Renal cortical epithelial cell (primary cell): ENCODE results near the gene MGAT4A. TPM values are rescaled to one million over a fixed set of nuclear protein-coding genes. Genes with fewer than 3 reads are reported as not detected.
"Not testable (repeated sequence)": the region's sequence is repeated elsewhere in the genome, so short reads cannot be mapped to it uniquely, and the experiment has no call there.

ENCODE experiments used
- DNase-seq: peaks from one replicate; pipeline ENCODE4 v3.0.0-alpha.2; 2011; ENCODE audit warnings: low read depth
- total RNA-seq: library from RNA; depleted of rRNA; stranded (reverse); fragments of >200 nt; gene quantifications from 2 replicates; pipeline ENCODE4 v1.2.3, GENCODE V29; 2014

MGAT4A gene
- total RNA-seq, 1 donor from 2014 or later: 41.6 TPM

GRCh38 chr2:98702858-98703620 is 27.9 kb downstream of the MGAT4A start:
- DNase-seq: no peak

DNA sequence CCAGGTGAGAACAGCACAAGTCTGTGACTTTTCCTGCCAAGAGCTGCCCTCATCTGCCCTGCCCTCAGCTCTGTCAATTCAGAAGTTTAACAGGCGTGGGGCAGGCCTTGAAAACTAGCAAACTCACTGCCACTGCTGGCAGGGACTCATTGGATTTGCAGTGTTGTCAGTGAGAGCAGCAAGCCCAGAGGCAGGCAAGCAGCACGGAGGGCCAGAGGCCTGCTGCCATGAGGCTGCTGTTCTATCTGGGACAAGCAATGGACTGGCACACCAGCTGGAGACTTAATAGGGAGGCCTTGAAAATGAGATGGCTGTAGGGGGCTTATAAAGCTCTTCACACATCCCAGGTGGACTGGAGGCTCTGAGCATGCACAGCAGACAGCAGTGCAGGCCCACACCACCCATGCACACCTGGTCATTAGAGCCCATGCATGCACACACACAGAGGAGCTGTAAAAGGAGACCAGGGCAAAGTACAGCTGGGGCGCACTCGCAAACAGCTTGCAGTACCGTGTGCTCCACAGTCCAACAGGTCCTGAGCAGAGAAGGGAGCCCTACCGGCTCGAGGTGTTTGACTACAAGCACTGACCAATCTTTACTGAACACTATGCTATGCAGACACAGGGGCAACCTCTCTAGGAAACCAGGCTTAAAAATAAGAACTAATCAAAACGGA is 28.7 kb downstream of the MGAT4A start:
- no peak for DNase-seq

DNA sequence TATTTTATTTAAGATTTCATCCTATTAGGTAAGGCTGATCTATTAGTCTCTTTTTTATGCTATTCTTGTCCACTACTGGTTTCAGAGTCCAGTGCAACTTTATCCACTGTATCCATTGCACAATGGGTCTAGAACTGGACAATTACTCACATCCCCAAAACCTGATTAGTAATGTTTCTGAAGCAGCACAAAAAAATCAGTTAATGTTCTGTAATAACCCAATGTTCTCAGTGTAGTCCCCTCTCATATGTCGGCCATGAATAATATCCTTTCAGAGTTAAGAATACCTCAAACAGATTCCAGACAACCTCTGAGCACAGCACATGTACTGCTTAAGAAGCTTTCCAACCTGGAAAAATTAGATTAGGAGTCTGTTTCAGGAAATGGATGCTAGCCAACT is 29.7 kb downstream of the MGAT4A start:
- DNase-seq: peak; percentile 61

GRCh38 chr2:98698896-98699295 is 32.0 kb downstream of the MGAT4A start:
- peak; percentile 31 for DNase-seq

DNA sequence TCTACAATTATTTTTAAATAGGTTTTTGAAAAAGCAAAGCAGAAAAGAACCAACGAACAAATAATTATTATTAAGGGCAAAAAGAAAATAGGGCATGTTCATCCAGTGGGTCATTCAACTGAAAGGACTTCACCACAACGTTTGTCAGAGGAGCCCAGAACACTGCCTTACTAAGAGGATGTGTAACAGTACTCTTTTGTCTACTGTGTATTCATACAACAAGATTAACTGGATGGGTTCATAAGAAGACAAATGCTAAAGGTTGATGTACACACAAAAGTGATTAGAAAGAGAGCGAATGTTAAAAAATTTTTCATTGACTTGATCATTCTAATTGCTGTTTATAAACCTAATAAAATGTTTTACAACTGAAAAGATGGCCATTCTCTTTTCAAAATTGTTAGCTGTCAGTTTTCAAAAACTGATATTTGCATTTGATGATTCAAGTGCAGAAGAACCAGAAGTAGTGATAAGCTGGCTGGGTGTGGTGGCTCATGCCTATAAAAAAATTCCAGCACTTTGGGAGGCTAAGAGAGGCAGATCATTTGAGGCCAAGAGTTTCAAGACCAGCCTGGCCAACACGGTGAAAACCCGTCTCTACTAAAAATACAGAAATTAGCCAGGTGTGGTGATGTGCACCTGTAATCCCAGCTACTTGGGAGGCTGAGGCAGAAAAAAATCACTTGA is 33.1 kb downstream of the MGAT4A start:
- no peak for DNase-seq

GRCh38 chr2:98696200-98696599 is 34.7 kb downstream of the MGAT4A start:
- DNase-seq: no peak

DNA sequence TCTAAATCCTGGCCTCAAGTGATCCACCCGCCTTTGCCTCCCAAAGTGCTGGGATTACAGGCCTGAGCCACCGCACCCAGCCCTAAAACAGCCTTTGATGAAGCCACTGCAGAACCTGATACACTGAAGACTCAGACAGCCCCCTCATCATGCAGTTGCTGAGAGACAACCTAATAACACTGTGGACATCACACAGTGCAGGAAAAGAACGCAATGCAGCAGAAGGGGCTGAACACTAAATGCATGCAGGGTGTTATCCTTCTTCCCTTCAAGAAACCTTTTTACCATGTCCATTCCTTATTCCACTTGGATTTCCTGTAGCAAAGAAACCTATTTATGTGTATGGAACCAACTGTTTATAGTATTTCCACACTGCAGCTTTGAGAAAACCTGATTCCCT is 35.7 kb downstream of the MGAT4A start:
- no peak for DNase-seq

DNA sequence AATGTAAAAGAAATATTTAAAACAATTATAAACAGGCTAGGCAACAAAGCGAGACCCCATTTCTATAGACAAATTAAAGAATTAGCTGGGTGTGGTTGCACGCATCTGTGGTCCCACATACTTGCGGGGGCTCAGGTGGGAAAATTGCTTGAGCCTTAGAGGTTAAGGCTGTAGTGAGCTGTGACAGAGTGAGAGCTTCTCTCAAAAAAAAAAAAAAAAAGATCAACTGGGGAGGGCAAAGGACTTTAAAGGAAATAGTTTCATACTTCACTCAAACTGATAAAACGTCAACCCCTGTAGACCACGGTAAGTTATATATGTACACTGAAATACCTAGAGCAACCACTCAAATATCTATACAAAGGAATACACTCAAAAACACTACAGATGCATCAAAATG is 37.5 kb downstream of the MGAT4A start:
- DNase-seq: no peak

DNA sequence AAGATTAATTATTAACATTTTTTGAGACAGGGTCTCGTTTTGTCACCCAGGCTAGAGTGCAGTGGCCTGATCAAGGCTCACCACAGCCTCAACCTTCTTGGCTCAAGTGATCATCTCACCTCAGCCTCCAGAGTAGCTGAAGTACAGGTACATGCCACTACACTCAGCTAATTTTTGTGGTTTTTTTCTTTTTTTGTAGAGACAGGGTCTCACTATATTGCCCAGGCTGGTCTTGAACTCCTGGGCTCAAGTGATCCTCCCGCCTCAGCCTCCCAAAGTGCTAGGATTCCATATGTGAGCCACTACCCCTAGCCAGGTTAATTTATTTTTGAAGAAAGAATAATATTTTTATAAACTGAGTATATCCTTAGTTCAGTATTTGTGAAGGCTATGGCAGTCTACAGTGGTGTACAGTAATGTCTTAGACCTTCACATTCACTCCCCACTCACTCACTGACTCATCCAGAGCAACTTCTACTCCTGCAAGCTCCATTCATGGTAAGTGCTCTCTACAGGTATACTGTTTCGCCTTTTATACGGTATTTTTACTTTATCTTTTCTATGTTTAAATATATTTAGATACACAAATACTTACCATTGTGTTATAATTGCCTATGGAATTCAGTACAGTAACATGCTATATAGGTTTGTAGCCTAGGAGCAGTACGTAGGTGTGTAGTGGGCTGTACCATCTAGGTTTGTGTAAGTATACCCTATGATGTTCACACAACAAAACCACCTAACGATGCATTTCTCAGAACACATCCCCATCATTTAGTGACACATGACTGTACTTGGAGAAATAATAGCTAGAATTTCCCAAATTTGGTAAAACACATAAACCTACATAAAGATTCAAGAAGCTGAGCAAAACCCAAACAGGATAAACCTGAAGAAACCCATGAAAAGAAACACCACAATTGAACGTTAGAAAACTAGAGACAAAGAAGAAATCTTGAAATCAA is 38.6 kb downstream of the MGAT4A start:
- DNase-seq: peak; percentile 36

DNA sequence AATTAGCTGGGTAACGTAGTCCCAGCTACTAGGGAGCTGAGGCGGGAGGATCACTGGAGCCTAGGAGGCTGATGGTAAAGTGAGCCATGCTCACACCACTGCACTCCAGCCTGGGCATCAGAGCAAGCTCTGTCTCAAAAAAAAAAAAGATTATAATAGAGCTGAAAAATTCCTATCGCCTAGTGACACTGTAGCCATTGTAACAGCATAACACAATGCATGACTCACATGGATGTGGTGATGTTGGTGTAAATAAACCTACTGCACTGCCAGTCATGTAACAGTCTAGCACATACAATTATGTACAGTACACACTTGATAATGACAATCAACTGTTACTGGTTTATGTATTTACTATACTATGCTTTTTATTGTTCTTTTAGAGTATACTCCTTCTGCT is 39.6 kb downstream of the MGAT4A start:
- peak; percentile 93 for DNase-seq

- DNase-seq: peak; percentile 98
Measured at GRCh38 chr2:98685930-98686887, 44.7 kb downstream of the MGAT4A start.

- no peak for DNase-seq
Measured at GRCh38 chr2:98683728-98684127, 47.2 kb downstream of the MGAT4A start.

- no peak for DNase-seq
Measured at GRCh38 chr2:98676742-98677141, 54.2 kb downstream of the MGAT4A start.

GRCh38 chr2:98674233-98674964 is 56.5 kb downstream of the MGAT4A start:
- no peak for DNase-seq

GRCh38 chr2:98669675-98670074 is 61.3 kb downstream of the MGAT4A start:
- peak; percentile 93 for DNase-seq

DNA sequence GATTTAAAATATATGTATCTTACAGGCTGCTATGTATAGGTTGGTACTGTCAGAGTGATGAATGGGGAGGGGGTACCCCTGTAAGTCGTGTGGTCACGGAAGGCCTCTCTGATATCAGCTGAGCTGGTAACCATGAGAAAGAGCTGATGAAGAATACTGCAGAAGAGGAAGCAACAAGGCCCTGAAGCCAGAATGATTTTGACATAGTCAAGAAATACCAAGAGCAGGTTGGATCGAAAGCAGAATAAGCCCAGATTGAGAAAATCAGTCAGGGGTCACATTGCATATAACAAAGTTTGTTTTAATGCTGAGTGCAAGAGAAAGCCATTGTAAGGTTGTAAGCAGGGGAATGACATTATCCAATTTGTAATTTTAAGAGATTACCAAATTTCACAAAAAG is 65.3 kb downstream of the MGAT4A start:
- no peak for DNase-seq

DNA sequence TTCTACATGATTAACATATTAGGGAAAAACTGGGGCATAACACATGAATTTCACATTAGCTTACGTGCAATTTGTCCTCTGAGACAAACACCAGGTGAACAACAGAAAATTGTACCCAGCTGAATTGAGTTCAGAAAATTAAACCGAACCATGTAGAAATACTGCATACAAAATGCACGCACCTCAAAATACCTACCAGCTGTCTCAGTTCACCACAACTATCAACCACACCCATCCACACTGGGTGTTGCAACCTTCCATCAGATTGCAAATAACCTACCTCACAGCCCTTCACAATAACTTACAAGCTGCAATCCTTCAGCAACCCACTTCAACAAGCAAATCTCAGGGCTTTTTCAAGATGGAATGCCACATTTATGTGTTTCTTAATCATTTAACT is 66.6 kb downstream of the MGAT4A start:
- peak; percentile 79 for DNase-seq

GRCh38 chr2:98663511-98664090 is 67.3 kb downstream of the MGAT4A start:
- DNase-seq: no peak

- not testable (repeated sequence) for DNase-seq
Measured at GRCh38 chr2:98659491-98659840, 71.5 kb downstream of the MGAT4A start.
